Measurements from ENCODE around the gene GTF2H4. TPM values are rescaled to one million over a fixed set of nuclear protein-coding genes. Genes with fewer than 3 reads are reported as not detected.
"Not testable (repeated sequence)": the region's sequence is repeated elsewhere in the genome, so short reads cannot be mapped to it uniquely, and the experiment has no call there.

Gene GTF2H4
- total RNA-seq, 1 experiment from 2014 or later: 17.7 TPM

DNA sequence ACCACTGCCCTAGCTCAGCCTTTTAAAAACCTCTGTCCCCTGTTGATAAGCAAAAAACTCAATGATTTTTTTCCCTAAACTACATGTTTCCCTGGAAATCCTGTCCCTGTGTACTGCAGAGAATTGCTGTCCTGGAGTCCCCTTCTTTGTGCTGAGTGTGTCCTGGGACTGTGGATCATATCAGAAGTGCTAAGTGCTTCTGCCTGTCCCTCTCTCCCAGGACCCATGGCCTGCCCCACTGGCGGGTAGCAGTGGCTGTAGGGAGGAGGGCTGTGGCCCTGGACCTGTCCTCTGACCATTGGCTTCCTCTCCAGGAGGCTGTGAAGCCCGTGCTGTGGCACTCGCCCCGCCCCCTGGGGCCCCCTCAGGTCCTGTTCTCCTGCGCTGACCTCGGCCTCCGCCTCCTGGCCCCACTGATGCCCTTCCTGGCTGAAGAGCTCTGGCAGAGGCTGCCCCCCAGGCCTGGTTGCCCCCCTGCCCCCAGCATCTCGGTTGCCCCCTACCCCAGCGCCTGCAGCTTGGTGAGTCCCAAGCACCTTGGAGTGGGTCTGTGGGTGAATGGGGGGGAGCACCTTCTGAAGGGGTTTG is 16.1 kb downstream of the GTF2H4 start:
- not testable (repeated sequence) for DNase-seq (ENCODE audit: low read depth)

DNA sequence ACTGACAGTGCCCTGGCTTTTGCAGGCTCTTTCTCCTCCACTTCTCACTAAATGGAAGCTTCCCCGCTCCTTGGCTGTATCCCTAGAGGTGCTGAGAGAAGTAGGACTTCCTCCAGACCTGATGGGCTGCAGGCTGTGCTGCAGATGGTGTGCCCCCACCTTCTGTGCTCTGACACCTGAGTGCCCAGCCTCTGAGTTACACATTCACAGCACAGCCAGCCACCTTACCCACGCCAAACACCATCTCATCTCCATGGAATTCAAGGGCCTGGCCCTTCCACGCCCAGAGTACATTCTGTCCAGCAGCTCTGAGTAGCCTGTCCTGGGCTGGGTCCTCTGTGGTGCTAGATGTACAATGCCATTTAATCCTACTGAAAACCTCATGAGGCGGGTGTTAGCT is 18.6 kb downstream of the GTF2H4 start:
- DNase-seq (ENCODE audit: low read depth): peak; percentile 43

DNA sequence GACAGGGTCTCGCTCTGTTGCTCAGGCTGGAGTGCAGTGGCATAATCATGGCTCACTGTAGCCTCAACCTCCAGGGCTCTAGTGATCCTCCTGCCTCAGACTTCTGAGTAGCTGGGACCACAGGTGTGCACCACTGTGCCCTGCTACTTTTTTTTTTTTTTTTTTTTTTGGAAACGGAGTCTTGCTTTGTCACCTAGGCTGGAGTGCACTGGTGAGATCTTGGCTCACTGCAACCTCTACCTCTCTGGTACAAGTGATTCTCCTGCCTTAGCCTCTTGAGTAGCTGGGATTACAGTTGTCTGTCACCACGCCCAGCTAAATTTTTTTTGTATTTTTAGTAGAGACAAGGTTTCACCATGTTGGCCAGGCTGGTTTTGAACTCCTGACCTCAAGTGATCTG is 19.1 kb downstream of the GTF2H4 start:
- DNase-seq (ENCODE audit: low read depth): not testable (repeated sequence)

DNA sequence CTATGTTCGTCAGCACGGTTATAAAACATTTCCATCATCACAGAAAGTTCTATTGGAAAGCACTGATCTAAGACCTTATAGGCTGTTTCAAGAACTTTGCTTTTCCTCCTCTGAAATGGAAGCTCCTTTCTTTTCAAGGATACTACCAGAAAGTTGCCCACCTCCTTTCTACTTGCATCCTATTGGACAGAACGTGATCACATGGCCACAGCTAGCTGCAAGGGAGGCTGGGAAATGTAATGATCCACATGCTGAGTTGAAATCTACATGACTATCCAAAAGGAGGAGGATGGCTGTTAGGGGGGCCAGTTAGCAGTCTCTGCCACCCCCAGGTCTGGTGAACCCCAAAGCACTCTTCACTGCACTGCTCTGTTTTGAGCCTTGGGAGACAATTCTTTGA is 20.7 kb downstream of the GTF2H4 start:
- DNase-seq (ENCODE audit: low read depth): no peak

DNA sequence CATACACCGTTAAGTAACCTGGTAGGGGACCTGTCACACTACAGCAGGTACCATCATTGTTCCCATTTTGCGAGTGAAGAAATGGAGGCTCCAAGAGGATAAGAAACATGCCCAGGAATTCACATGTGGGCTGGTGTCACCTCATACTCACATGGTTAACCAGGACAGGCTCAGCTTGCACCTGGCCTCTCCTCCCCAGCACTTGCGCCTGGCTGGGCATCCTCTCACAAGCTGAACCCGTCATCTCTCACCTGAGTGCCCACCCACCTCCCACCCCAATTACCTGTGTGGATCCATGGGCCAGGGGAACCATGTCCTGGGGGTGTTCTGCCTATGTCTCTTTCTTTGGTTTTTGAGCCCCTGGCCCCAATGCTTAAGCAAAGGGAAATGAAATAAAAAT is 22.5 kb downstream of the GTF2H4 start:
- no peak for DNase-seq (ENCODE audit: low read depth)

DNA sequence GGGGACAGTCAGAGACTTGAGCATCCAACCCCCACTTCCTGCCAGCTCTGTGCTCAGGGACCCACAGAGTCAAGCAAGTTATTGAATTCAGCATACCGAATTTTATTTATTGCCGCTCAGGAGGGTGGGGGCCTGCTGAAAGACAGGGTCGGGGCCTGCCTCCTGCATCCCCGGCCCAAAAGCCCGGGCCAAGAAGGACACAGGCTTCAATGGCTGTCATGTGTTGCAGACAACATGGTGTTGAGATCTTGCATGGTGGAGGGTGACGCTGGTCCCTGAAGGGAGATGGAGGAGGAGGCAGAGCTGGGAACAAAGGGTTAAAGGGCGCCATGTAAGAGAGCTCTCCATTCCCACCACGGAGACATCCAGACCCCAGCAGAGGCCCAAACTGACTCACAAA is 23.3 kb downstream of the GTF2H4 start:
- no peak for DNase-seq (ENCODE audit: low read depth)

DNA sequence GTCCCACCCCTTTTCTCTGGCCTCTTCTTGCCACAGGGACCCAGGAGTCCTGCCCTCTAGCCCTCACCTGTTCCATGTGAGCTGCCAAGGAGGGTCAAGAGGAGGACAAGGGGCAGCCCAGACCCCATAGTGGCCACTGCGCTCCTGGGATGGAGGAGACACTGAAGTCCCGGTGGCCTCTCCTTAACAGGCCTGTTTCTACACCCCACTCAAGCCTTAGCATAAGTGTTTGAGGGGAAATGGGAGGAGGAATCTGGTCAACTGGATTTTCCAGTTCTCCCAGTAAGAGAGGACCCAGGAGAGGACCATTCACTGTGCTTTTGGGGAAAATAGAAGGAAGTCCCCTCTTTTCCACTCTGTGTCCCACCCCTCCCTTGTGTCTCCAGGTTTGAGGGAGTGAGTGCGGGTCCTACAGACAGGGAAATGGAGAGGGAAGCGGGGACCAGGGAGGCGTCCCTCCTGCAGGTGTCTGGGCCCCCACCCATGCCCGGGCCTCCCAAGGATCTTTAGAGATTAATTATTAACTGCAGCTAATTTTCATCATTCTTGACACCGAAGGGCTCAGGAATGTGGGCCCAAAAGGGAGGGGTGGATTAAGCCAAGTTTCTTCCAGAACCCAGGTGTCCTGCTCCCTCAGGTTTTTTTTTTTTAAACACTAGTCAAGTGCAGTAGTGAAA is 24.1 kb downstream of the GTF2H4 start, which contains the start of gene SFTA2:
SFTA2 (minus strand) TSS at position 202 of the 677 bp plus-strand sequence; CDS start at position 128, 74 bp downstream.
- no peak for DNase-seq (ENCODE audit: low read depth)

DNA sequence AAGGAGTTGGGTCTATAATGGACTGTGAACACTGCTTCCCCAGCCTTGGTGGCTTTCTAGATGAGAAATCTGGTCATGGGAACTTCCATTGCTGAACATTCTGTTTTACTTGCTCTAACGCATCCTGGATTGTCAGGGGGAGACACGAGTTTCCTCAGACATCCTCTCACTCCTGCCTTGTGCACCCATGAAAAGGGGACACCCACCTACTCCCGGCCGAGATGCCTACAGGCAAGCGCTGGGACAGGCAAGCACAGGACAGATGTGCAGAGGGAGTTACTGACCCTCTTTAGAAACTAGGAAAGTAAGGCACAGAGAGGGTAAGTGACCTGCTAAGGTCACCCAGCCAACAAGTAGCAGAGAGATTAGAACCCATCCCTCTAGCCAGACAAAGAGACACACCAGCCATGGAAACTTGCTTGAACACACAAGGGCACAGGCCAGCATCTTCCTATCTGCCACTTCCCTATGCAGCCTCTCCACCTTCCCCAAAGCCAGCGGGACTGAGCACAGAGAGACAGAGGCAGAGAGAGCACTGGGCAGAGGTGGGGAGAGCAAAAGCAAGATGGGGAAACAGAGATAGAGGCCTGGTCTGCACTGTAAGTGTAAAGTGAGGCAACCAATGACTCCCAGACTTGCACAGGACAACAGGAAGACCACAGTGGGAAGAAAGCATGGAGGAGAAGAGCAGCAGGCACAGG is 24.8 kb downstream of the GTF2H4 start:
- DNase-seq (ENCODE audit: low read depth): no peak

DNA sequence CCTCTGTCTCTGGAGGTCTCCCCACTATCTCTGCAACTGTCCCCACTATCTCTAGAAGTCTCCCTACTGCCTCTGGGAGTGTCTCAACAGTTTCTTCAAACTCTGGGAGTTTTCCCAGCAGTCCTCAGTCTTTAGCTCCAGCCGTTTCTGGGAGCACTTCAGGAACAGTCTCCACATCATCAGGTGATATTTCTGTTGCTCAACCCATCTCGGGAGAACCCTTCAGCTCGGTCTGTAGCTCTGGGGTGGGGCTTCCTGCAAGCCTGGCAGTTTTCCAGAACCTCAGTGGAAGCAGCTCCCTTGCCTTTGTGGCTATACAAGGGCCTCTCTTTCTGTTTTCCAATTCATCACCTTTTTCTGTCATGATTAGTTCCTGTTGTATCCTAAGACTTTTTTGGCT is 27.0 kb downstream of the GTF2H4 start:
- no peak for DNase-seq (ENCODE audit: low read depth)

DNA sequence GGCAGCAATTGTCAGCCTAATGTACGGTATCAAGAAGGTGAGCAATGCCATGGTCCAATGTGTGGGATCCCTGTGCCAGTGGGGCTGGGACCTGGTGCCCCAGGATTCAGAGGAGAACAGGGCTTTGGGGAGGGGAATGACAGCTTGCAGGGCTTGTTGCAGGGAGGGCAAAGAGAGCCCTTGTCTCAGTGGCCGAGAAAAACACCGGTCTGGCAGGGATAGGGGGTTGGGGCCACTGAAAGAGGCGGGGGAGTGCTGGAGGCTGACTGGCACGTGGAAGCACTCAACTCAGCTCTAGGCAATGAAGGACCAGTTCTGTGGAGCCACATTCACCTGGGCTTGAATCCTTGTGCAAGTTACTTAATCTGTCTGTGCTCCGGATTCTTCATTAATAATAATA is 29.3 kb downstream of the GTF2H4 start:
- no peak for DNase-seq (ENCODE audit: low read depth)

DNA sequence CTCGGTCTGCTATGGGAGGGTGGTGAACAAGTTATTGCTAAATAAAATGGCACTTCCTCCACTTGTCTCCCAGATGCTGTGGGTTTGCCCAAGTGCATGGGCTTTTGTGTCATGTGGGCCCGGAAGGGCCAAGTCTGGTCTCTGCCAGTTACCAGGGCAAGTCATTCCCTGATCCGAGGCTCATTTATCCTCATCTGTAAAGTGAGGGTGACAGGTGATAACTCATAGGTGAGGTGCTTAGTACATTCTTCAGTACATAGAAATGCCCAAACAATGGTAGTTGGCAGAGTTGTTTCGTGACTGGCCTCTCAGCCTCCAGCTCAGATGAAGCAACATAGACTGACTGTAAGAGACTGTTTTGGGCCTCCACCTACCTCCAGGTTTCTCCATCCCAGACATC is 30.7 kb downstream of the GTF2H4 start:
- no peak for DNase-seq (ENCODE audit: low read depth)

DNA sequence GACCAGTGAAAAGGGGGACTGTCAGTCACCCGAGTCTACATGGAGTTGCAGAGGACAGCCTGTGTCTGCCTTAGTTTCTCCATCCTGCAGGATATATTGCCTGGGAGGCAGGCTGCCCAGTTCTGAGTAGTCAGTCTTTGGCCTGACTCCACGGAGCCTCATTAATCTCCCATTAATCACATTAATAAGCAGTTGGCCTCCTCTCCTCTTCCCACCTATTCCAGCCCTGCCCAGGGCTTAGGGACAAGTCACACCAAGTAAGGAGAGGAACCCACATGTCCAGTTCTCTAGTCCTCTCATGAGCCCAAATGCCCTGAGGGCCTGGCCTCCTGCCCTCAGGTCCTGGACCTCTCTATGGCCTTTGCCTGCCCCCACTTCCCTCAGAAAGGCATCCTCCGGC is 31.5 kb downstream of the GTF2H4 start:
- DNase-seq (ENCODE audit: low read depth): peak; percentile 46

DNA sequence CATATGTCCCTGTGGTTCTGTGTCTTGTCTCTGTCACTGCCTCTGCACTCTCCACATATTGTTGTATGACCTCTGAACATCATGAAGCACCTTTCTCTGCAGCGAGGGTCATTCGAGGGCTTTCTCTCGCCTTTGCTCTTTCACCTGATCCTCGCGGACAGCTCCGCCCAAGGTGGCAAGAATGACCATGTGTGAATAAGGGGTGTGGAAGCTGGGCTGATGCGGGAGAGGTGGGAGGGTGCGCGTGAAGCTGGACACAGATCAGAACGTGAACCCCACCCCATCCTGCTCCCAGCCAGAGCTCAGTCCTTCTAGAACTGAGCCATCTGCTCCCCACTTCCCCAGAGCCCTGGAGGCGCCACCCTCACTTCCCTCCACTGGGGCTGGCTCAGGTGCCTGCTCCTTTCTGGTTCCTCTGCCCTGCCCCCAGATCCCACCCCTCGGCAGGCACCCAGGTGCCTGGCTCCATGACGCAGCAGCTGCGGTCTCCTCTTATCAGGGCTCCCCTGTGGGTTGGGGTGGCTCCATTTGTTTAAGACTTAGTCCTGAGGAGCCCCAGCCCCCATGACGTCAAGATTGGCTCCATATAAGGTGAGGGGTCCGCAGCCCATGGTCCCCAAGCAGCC is 32.5 kb downstream of the GTF2H4 start, which contains the start of gene MUCL3:
MUCL3 (plus strand) TSS at position 613 of the 626 bp plus-strand sequence. CDS start 27 bp downstream, outside the sequence.
- no peak for DNase-seq (ENCODE audit: low read depth)

DNA sequence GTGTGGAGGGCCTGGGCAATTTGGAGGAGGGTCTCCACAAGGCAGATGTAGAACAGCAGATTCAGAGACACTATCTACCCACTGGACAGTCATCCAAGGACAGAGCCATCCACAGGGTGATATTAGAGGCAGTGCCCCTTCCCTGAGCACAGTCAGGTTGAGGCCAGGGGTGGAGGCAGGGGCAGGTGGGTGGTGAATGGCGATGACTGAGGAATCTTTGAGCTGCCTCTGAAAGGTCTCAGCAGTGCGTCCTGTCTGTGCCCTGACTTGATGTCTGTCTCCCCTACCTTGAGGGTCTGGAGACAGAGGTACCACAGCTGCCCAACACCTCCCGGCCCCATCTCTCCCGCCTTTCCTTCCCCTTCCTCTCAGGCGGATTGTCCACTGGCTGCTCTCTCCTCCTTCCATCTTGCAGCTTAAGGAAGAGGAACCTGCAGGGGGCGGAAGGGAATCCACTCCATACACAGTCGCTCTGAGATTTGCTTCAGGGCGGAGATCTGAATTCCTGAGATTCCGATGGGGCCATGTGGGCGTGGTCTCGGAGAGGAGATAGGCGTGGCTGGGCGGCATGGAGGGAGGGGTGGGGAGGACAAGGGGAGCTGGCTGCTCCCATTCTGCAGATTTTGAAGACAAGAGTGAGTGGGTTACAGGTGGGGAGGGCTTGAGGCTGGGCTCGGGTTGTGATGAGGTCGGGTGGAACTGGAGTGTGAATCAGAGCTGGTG is 34.5 kb downstream of the GTF2H4 start:
- DNase-seq (ENCODE audit: low read depth): peak; percentile 93

DNA sequence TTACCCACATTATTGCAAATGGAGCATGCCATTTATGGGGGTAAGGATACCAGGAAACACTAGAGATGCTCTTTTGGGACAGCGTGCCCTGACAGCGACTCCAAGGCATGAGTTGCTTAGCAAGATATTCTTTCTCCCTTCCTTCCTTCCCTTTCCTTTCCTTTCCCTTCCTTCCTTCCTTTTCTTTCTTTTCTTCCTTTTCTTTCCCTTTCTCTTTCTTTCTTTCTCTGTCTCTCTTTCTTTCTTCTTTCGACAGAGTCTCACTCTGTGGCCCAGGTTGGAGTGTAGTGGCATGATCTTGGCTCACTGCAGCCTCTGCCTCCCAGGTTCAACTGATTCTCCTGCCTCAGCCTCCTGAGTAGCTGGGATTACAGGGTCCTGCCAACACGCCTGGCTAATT is 36.0 kb downstream of the GTF2H4 start:
- DNase-seq (ENCODE audit: low read depth): no peak

DNA sequence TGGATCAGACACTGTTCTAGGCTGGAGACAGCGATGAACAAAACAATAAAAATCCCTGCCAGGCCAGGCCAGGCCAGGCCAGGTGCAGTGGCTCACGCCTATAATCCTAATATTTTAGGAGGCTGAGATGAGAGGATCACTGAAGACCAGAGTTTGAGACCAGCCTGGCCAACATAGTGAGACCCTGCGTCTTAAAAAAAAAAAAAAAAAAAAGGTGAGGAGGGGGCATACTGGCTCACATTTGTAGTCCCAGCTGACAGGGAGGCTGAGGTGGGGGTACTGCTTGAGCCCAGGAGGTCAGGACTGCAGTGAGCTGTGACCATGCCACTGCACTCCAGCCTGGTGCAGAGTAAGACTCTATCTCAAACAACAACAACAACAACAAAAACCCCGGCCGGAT is 37.3 kb downstream of the GTF2H4 start:
- DNase-seq (ENCODE audit: low read depth): no peak

DNA sequence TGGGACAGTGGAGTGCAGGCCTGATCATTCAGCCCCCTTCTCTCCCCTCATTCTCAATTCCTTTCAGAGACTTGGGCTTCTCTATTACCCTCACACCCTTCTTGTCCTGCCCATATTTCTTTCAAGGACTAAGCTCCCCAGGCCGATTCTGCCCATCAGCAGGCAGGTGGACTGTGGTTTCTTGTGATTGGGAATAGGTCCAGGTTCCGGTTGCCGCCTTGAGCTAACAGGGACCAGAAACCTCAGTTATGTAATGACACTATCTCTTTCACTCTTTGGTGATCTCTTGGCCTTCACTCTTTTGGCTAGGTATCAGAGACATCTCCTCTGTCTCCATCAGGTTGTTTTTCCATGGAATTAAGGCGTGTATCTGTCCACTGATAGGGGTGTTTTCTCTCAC is 39.2 kb downstream of the GTF2H4 start:
- no peak for DNase-seq (ENCODE audit: low read depth)

DNA sequence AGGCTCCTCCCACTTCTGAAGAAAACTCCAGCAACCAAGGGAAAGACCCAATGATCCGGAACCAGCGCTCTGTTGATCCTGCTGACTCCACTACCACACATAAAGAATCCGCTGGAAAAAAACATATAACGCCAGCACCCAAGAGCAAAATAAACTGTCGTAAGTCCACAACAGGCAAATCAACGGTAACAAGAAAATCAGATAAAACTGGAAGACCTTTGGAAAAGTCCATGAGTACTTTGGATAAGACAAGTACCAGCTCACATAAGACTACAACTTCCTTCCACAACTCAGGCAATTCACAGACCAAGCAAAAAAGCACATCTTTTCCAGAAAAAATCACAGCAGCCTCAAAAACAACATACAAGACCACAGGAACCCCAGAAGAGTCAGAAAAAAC is 40.8 kb downstream of the GTF2H4 start:
- DNase-seq (ENCODE audit: low read depth): no peak

DNA sequence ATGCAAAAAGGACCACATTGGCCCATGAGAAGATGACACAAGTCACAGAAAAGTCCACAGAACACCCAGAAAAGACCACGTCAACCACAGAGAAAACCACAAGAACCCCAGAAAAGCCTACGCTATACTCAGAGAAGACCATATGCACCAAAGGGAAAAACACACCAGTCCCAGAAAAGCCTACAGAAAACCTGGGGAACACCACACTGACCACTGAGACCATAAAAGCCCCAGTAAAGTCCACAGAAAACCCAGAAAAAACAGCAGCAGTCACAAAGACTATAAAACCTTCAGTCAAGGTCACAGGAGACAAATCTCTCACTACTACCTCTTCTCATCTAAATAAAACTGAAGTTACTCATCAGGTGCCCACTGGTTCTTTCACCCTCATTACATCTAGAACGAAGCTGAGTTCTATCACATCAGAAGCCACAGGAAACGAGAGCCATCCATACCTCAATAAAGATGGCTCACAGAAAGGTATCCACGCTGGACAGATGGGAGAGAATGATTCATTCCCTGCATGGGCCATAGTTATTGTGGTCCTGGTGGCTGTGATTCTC is 44.0 kb downstream of the GTF2H4 start:
- no peak for DNase-seq (ENCODE audit: low read depth)

DNA sequence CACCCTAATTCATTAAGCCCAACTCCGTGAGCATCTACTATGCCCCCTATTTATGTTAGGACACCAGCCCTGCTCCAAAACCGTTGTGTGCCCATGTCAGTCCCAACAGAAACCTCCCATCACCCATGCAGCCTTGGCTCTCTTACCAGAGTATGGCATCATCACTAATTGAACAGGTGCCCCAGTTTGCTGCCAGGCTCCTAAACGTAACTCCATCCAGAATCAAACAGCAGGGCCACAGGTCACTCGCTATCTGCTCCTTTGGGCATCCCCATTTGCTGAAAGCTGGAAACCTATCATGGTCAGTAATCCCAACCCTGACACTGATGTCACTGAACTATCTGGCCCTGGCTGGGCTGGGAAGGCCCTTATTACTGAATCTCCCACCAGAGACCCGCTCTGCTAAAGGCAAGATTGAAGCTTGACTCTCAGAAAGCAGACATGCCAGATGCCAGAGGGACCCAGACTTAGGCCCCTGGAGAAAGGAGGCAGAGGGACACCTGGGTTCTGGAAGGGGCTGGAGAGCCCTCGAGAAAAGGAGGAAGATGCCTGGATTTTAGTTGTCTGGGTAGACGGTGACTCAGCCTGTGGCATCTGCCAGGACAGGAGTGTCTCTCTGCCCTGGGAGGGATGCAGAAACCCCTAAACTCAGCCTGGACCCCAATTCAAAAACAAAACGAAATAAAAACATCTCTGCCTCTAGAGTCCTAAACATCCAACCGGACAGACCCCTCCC is 46.8 kb downstream of the GTF2H4 start:
- peak; percentile 23 for DNase-seq (ENCODE audit: low read depth)
